Esophagus squamous epithelium (tissue), 5 donors: ENCODE results near the gene GADD45GIP1. TPM values are rescaled to one million over a fixed set of nuclear protein-coding genes. Genes with fewer than 3 reads are reported as not detected.

Experiments used
- DNase-seq: peaks from one replicate; lab custom pipeline; 2025; lab: John Stamatoyannopoulos, UW
- H3K27ac ChIP-seq, 4 donors: fragments of 200-600 bp; sonication (generic); one replicate each; pipeline ENCODE4 v1.5.1; 2016 to 2019; ENCODE audit warnings: mild to moderate bottlenecking in 1 of 4
- H3K27me3 ChIP-seq, 4 donors: fragments of 200-600 bp; sonication (generic); 1 replicate in 3 of 4; 2 replicates in 1 of 4; pipeline versions ENCODE4 v1.5.1 to v1.6.0; 2017 to 2021; ENCODE audit warnings: antibody characterized with exemption in 1 of 4
- H3K36me3 ChIP-seq, 3 donors: fragments of 200-600 bp; sonication (generic); one replicate each; pipeline ENCODE4 v1.5.1; 2016 to 2019
- H3K4me1 ChIP-seq, 3 donors: fragments of 200-600 bp; sonication (generic); one replicate each; pipeline ENCODE4 v1.5.1; 2017 to 2019
- H3K4me3 ChIP-seq, 4 donors: fragments of 200-600 bp; sonication (generic); 1 replicate in 3 of 4; 2 replicates in 1 of 4; pipeline ENCODE4 v1.5.1; 2016 to 2019; ENCODE audit warnings: mild to moderate bottlenecking in 2 of 4, moderate library complexity in 1 of 4
- H3K9me3 ChIP-seq, 3 donors: fragments of 200-600 bp; sonication (generic); one replicate each; pipeline ENCODE4 v1.5.1; 2016 to 2019
- POLR2A ChIP-seq, 4 donors: fragments of 450-650 bp; IDR thresholded peaks; one replicate each; pipeline ENCODE4 v1.6.1; 2017; ENCODE audit warnings: antibody characterized with exemption in 4 of 4, mild to moderate bottlenecking in 4 of 4, moderate library complexity in 3 of 4
- WGBS, 2 donors: methylation state at CpG; one replicate each; pipeline ENCODE4 v1.1.5; 2018; 5-methylcytosine and 5-hydroxymethylcytosine counted together
- intact Hi-C: fragments of 100-400 bp; cut with DNase I; formaldehyde crosslinking; loops from one replicate; pipeline ENCODE4 v1.15.0; 2022
- total RNA-seq, 4 donors: library from RNA; depleted of rRNA; stranded (reverse); fragments of >200 nt; gene quantifications; one replicate each; pipeline ENCODE4 v1.1.0, GENCODE V29; 2016
- TF ChIP-seq, protein P1 (sequence below), 6 experiments: fragments of 450-650 bp in 4 of 6; fragments of 200-600 bp in 2 of 6; sonication (generic) in 2 of 6; IDR thresholded peaks; one replicate each; pipeline ENCODE4 v1.5.1; 2016 to 2019; ENCODE audit warnings: antibody characterized with exemption in 6 of 6, mild to moderate bottlenecking in 4 of 6, moderate library complexity in 4 of 6
- donor health status: DM: yes; HTN: yes; CAD: no.

The GADD45GIP1 gene
- total RNA-seq, 4 donors from 2014 or later, result 34.4 to 59.7 (median 44.9) TPM

DNA sequence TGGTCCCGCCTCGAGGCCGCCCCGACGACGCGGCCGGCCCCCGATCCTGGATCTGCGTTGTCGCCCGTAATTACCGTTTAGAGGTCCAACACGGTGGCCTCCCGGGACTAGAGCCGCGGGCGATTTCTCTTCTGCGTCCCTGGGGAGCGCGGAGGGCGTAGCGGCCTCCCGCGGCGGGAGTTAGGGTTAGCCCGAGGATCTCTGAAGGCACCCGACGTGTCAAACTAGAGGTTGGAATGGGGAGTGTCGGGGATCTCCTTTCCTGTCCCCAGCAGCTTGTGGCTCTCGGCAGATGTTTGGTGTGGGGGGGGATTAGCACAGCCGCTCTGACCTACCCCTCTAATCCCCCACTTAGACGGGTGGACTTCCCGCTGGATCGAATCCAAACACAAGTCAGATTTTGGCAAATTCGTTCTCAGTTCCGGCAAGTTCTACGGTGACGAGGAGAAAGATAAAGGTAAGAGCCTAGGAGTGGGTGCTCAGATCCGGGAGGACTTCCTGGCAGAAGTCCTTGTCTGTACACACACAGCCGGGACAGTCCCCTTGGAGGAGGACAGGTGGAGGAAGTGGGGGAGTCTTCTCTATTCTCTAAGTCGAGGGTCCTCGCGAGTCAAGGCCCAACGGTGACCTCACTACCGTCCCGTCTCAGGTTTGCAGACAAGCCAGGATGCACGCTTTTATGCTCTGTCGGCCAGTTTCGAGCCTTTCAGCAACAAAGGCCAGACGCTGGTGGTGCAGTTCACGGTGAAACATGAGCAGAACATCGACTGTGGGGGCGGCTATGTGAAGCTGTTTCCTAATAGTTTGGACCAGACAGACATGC, 18.0 kb downstream of the GADD45GIP1 start:
- Histone ChIP-seq H3K9me3 (no peaks in the 10 kb centered on the region), H3K4me3 (peak overlapping the region; percentile 95 to 99 (median 98)), H3K36me3 (peaks cover 23 to 46% (median 30%) of the 10 kb centered on the region in 3 donors), H3K4me1 (peaks cover 28 to 64% (median 30%) of the 10 kb centered on the region in 3 donors), H3K27me3 (no peaks in the 10 kb centered on the region), H3K27ac (peak overlapping the region; percentile 95 to 98 (median 97))
- DNase-seq, result no peak
- intact Hi-C loops, result no loop called here
- WGBS, 2 donors, result 0 to 1% methylated on average over 24 to 25 of the region's 54 CpGs
- TF ChIP-seq POLR2A (IDR thresholded peaks at IDR 0.05), result no peak
- TF ChIP-seq, protein P1, sequence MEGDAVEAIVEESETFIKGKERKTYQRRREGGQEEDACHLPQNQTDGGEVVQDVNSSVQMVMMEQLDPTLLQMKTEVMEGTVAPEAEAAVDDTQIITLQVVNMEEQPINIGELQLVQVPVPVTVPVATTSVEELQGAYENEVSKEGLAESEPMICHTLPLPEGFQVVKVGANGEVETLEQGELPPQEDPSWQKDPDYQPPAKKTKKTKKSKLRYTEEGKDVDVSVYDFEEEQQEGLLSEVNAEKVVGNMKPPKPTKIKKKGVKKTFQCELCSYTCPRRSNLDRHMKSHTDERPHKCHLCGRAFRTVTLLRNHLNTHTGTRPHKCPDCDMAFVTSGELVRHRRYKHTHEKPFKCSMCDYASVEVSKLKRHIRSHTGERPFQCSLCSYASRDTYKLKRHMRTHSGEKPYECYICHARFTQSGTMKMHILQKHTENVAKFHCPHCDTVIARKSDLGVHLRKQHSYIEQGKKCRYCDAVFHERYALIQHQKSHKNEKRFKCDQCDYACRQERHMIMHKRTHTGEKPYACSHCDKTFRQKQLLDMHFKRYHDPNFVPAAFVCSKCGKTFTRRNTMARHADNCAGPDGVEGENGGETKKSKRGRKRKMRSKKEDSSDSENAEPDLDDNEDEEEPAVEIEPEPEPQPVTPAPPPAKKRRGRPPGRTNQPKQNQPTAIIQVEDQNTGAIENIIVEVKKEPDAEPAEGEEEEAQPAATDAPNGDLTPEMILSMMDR (IDR thresholded peaks at IDR 0.05), result peak in 4 of 6 experiments; percentile 13 to 34 (median 23)

DNA sequence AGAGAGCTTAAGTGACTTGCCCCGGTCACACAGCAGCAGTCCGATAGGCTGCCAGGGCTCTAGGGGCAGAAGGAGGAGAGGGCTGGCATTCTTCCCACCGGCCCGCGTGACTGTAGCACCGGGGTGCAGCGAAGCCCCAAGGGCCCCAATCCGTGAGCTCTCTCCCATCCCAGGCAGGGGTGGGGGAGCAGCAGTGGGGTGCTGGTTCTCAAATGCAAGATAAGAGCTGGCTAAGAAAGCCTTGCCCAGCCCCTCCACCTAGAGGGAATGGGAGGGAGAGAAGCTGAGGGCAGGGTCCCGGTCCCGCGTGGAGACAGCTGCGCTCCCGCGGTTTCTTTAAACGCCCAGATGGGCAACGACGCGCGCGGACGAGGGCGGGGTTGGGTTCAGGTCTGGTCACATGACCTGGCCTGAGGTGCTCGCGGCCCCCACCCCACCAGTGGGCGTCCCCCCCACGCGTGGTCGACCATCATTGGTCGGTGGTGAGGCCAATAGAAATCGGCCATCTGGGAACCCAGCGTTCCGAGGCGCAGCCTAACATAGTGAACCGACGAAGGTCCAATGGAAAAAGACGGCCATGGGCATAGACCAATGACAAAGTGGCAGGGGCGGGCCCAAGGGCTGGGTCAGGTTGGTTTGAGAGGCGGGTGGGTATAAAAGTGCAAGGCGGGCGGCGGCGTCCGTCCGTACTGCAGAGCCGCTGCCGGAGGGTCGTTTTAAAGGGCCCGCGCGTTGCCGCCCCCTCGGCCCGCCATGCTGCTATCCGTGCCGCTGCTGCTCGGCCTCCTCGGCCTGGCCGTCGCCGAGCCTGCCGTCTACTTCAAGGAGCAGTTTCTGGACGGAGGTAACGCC, 18.9 kb downstream of the GADD45GIP1 start, which contains the start of gene CALR:
Gene CALR, plus strand, starts transcription at position 683 of the 852 bp plus-strand sequence. Its CDS starts 71 bp downstream, at position 754.
- peak within 1 kb of the TSS; percentile 95 to 99 (median 98) for H3K4me3 ChIP-seq
- WGBS, 2 donors, result 1% methylated on average over 26 to 32 of the region's 63 CpGs
- peak; percentile 97 for DNase-seq
- no peaks in the 10 kb centered on the region for H3K9me3 ChIP-seq
- H3K4me1 ChIP-seq, result peaks cover 24 to 59% (median 28%) of the 10 kb centered on the region in 3 donors
- no peaks in the 10 kb centered on the region for H3K27me3 ChIP-seq
- peak within 1 kb of the TSS; percentile 95 to 98 (median 97) for H3K27ac ChIP-seq
- intact Hi-C loops, result no loop called here
- H3K36me3 ChIP-seq, result peaks cover 15 to 38% (median 23%) of the 10 kb centered on the region in 3 donors
- TF ChIP-seq, protein P1 (IDR thresholded peaks at IDR 0.05), result peak in 1 of 6 experiments; percentile 15
- peak; percentile 41 to 100 (median 99) for TF ChIP-seq POLR2A (IDR thresholded peaks at IDR 0.05)

DNA sequence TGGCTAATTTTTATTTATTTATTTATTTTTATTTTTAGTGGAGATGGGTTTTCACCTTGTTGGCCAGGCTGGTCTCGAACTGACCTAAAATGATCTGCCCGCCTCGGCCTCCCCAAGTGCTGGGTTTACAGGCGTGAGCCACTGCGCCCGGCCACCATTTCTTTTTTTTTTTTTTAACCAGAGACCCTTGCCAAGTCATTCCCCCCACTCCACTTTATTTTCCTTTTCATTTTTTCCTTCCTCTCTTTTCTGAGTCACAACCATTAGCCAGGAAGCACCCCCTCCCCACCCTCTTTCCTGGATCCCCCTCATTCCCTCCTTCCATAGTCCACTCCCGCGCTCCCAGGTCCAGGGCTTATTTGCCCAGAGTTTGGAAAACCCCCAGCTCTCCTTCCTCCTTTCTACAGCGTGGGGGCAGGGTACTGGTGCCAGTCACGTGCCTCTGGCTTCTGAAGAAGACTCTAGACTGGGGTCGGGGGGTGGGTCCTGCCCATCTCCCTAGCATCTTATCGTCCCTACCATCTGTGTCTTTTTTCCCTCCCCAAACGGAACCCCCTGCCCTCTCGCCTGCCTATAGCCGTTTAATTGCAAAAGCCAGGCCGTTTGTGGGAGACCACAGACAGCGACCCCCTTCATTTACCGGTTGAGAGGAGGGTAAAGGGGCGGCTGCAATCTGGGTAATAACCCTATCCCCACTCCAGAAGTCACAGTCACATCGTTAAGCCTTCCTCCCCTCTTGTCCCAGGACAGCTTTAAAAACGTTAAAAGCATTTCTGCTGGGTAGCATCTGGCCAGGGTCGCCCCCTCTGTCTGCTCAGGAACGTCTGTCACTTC, 19.7 kb downstream of the GADD45GIP1 start:
- H3K27me3 ChIP-seq, result no peaks in the 10 kb centered on the region
- no peaks in the 10 kb centered on the region for H3K9me3 ChIP-seq
- peaks cover 32 to 60% (median 34%) of the 10 kb centered on the region in 3 donors for H3K4me1 ChIP-seq
- peak overlapping the region; percentile 95 to 99 (median 98) for H3K4me3 ChIP-seq
- TF ChIP-seq, protein P1 (IDR thresholded peaks at IDR 0.05), result no peak
- intact Hi-C loops, result no loop called here
- 23 to 29% methylated on average over 17 to 22 of the region's 23 CpGs for WGBS, 2 donors
- peak overlapping the region in 3 of 4 donors; percentile 78 to 98 (median 95) for H3K27ac ChIP-seq
- DNase-seq, result no peak
- H3K36me3 ChIP-seq, result peaks cover 14 to 29% (median 15%) of the 10 kb centered on the region in 3 donors

DNA sequence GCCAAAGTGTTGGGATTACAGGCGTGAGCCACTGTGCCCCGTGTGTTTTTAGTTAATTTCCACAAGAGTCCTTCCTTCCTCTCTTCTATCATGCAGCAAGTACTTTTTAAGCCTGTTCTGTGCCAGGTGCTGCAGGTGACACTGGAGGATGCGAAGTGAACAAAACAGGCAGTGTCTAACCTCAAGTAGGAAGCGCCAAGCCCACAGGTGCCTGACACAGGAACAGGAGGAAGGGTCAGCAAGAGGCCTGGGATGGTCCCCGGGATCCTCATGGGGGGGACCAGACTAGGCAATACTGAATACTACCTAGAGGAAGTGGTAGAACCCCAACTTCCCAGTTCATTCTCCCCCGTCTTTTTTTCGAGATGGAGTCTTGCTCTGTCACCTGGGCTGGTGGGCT, 20.4 kb downstream of the GADD45GIP1 start:
- Histone ChIP-seq H3K4me1 (peaks cover 35 to 60% (median 38%) of the 10 kb centered on the region in 3 donors), H3K4me3 (no peak overlapping the region), H3K9me3 (no peaks in the 10 kb centered on the region), H3K27ac (no peak overlapping the region), H3K36me3 (peaks cover 12 to 25% (median 14%) of the 10 kb centered on the region in 3 donors), H3K27me3 (no peaks in the 10 kb centered on the region)
- TF ChIP-seq POLR2A (IDR thresholded peaks at IDR 0.05), result no peak
- TF ChIP-seq, protein P1 (IDR thresholded peaks at IDR 0.05), result no peak
- DNase-seq, result no peak
- 56 to 65% methylated on average over 7 of the region's 7 CpGs for WGBS, 2 donors
- intact Hi-C loops, result no loop called here
